ENCODE results near the gene NAALADL2. TPM values are rescaled to one million over a fixed set of nuclear protein-coding genes. Genes with fewer than 3 reads are reported as not detected.
"Not testable (repeated sequence)": the region's sequence is repeated elsewhere in the genome, so short reads cannot be mapped to it uniquely, and the experiment has no call there.

The NAALADL2 gene
- total and polyA plus RNA-seq, 2 donors, result 0.68 to 4.9 TPM

- 98% methylated on average over 2 of the region's 2 CpGs for WGBS
- no peak for DNase-seq (ENCODE audit: low read depth in 6 of 9, low spot score in 9 of 9)
- H3K27ac ChIP-seq (ENCODE audit: low read depth in 1 of 2, low read length in 1 of 2), result no peak overlapping the region
Measured at GRCh38 chr3:175608911-175609310, 749.8 kb downstream of the NAALADL2 start.

GRCh38 chr3:175612487-175613196, 753.5 kb downstream of the NAALADL2 start:
- H3K27ac ChIP-seq (ENCODE audit: low read depth in 1 of 2, low read length in 1 of 2), result no peak overlapping the region
- no peak for DNase-seq (ENCODE audit: low read depth in 6 of 9, low spot score in 9 of 9)
- WGBS, result 93% methylated on average over 6 of the region's 6 CpGs

More at GRCh38 chr3:175608911-175609310, 749.8 kb downstream of the NAALADL2 start:
- Histone ChIP-seq H3K4me1 (ENCODE audit: control insufficient read depth in 2 of 2, insufficient read depth in 2 of 2, low read length in 2 of 2) (no peaks in the 10 kb centered on the region), H3K27me3 (ENCODE audit: control insufficient read depth in 2 of 2, insufficient read depth in 1 of 2, low read length in 1 of 2) (no peaks in the 10 kb centered on the region), H3K9me3 (ENCODE audit: control insufficient read depth in 2 of 2, insufficient read depth in 1 of 2, low read length in 1 of 2) (no peaks in the 10 kb centered on the region), H3K4me3 (ENCODE audit: low read length in 2 of 2) (no peak overlapping the region), H3K36me3 (ENCODE audit: control insufficient read depth in 2 of 2, insufficient read depth in 2 of 2, low read length in 1 of 2) (no peaks in the 10 kb centered on the region)

GRCh38 chr3:175614107-175614506, 755.0 kb downstream of the NAALADL2 start:
- H3K4me3 ChIP-seq (ENCODE audit: low read length in 2 of 2); H3K27ac ChIP-seq (ENCODE audit: low read depth in 1 of 2, low read length in 1 of 2); H3K36me3 ChIP-seq (ENCODE audit: control insufficient read depth in 2 of 2, insufficient read depth in 2 of 2, low read length in 1 of 2); H3K9me3 ChIP-seq (ENCODE audit: control insufficient read depth in 2 of 2, insufficient read depth in 1 of 2, low read length in 1 of 2); H3K4me1 ChIP-seq (ENCODE audit: control insufficient read depth in 2 of 2, insufficient read depth in 2 of 2, low read length in 2 of 2); H3K27me3 ChIP-seq (ENCODE audit: control insufficient read depth in 2 of 2, insufficient read depth in 1 of 2, low read length in 1 of 2); DNase-seq (ENCODE audit: low read depth in 6 of 9, low spot score in 9 of 9): not testable (repeated sequence)
- 97% methylated on average over 9 of the region's 9 CpGs for WGBS

More at GRCh38 chr3:175612487-175613196, 753.5 kb downstream of the NAALADL2 start:
- Histone ChIP-seq H3K27me3 (ENCODE audit: control insufficient read depth in 2 of 2, insufficient read depth in 1 of 2, low read length in 1 of 2) (no peaks in the 10 kb centered on the region), H3K36me3 (ENCODE audit: control insufficient read depth in 2 of 2, insufficient read depth in 2 of 2, low read length in 1 of 2) (no peaks in the 10 kb centered on the region), H3K4me3 (ENCODE audit: low read length in 2 of 2) (no peak overlapping the region), H3K9me3 (ENCODE audit: control insufficient read depth in 2 of 2, insufficient read depth in 1 of 2, low read length in 1 of 2) (peaks cover 0 to 2% of the 10 kb centered on the region in 2 donors), H3K4me1 (ENCODE audit: control insufficient read depth in 2 of 2, insufficient read depth in 2 of 2, low read length in 2 of 2) (no peaks in the 10 kb centered on the region)

- 93% methylated on average over 3 of the region's 3 CpGs for WGBS
Measured at GRCh38 chr3:175617247-175617646, 758.1 kb downstream of the NAALADL2 start.

DNA sequence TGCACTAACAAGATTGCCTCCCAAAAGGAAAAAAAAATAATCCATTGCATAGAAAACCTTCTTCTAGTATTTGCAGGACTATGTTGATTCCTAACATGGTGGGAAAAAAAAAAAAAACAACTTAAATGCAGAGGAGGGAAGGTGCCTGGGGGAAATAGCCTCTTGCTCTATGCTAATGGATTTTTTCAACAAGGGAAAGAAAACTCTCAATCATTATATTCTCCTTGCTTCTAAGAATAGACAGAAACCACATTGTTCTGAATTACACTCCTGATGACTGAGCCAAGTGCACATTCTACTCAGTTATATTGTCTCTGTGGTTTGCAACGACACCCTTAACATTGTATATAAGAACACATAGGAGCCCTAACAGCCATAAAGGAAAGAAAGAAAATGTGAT, 760.2 kb downstream of the NAALADL2 start:
- Histone ChIP-seq H3K9me3 (ENCODE audit: control insufficient read depth in 2 of 2, insufficient read depth in 1 of 2, low read length in 1 of 2) (peaks cover 0 to 13% of the 10 kb centered on the region in 2 donors), H3K27ac (ENCODE audit: low read depth in 1 of 2, low read length in 1 of 2) (no peak overlapping the region), H3K4me3 (ENCODE audit: low read length in 2 of 2) (no peak overlapping the region), H3K36me3 (ENCODE audit: control insufficient read depth in 2 of 2, insufficient read depth in 2 of 2, low read length in 1 of 2) (no peaks in the 10 kb centered on the region), H3K4me1 (ENCODE audit: control insufficient read depth in 2 of 2, insufficient read depth in 2 of 2, low read length in 2 of 2) (no peaks in the 10 kb centered on the region), H3K27me3 (ENCODE audit: control insufficient read depth in 2 of 2, insufficient read depth in 1 of 2, low read length in 1 of 2) (no peaks in the 10 kb centered on the region)
- DNase-seq (ENCODE audit: low read depth in 6 of 9, low spot score in 9 of 9), result no peak
- WGBS, result 80% methylated on average over 1 of the region's 1 CpG

More at GRCh38 chr3:175617247-175617646, 758.1 kb downstream of the NAALADL2 start:
- Histone ChIP-seq H3K27ac (ENCODE audit: low read depth in 1 of 2, low read length in 1 of 2) (no peak overlapping the region), H3K36me3 (ENCODE audit: control insufficient read depth in 2 of 2, insufficient read depth in 2 of 2, low read length in 1 of 2) (no peaks in the 10 kb centered on the region), H3K4me3 (ENCODE audit: low read length in 2 of 2) (no peak overlapping the region), H3K27me3 (ENCODE audit: control insufficient read depth in 2 of 2, insufficient read depth in 1 of 2, low read length in 1 of 2) (no peaks in the 10 kb centered on the region), H3K9me3 (ENCODE audit: control insufficient read depth in 2 of 2, insufficient read depth in 1 of 2, low read length in 1 of 2) (peaks cover 0 to 13% of the 10 kb centered on the region in 2 donors), H3K4me1 (ENCODE audit: control insufficient read depth in 2 of 2, insufficient read depth in 2 of 2, low read length in 2 of 2) (no peaks in the 10 kb centered on the region)
- DNase-seq (ENCODE audit: low read depth in 6 of 9, low spot score in 9 of 9), result no peak

DNA sequence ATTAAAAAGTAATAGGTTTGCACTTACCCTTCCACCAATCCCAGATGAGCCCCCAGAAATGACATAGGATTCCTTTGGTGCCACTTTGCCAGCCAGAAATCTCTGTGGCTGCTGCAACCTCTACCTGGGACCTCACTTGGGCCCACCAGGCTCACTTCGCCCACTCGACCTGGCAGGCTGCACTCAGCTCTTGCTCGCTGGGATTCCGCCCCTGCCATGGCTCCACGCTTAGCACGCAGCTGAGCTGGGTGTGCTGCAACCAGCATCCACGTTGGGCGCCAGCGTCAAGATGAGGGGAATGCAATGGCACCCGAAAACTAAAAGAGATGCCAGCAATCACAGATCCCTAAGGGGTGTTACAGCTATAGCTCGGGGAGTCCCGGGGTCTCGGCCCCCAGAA, 761.0 kb downstream of the NAALADL2 start:
- peaks cover 0 to 13% of the 10 kb centered on the region in 2 donors for H3K9me3 ChIP-seq (ENCODE audit: control insufficient read depth in 2 of 2, insufficient read depth in 1 of 2, low read length in 1 of 2)
- H3K36me3 ChIP-seq (ENCODE audit: control insufficient read depth in 2 of 2, insufficient read depth in 2 of 2, low read length in 1 of 2), result no peaks in the 10 kb centered on the region
- 97% methylated on average over 13 of the region's 13 CpGs for WGBS
- no peak for DNase-seq (ENCODE audit: low read depth in 6 of 9, low spot score in 9 of 9)
- H3K27ac ChIP-seq (ENCODE audit: low read depth in 1 of 2, low read length in 1 of 2), result no peak overlapping the region
- H3K4me3 ChIP-seq (ENCODE audit: low read length in 2 of 2), result no peak overlapping the region
- no peaks in the 10 kb centered on the region for H3K27me3 ChIP-seq (ENCODE audit: control insufficient read depth in 2 of 2, insufficient read depth in 1 of 2, low read length in 1 of 2)
- H3K4me1 ChIP-seq (ENCODE audit: control insufficient read depth in 2 of 2, insufficient read depth in 2 of 2, low read length in 2 of 2), result no peaks in the 10 kb centered on the region

DNA sequence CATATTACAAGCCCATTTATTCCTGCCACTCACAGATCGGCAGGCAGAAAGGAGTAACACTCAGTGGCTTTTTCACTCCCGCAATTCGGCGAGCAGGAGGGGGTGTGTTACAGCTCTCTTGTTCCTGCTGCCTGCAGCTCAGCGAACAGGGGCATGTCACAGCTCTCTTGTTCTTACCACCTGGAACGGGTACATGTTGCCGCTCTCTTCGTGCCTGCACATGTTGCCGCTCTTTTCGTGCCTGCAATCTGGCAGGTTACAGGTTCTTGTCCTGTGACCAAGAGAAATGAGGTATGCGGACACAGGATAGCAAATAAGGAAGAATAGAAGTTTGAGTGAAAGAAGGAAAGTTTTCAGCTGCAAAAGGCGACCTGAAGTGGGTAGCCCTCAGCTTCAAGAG, 761.4 kb downstream of the NAALADL2 start:
- 96% methylated on average over 12 of the region's 12 CpGs for WGBS
- Histone ChIP-seq H3K4me1 (ENCODE audit: control insufficient read depth in 2 of 2, insufficient read depth in 2 of 2, low read length in 2 of 2) (no peaks in the 10 kb centered on the region), H3K36me3 (ENCODE audit: control insufficient read depth in 2 of 2, insufficient read depth in 2 of 2, low read length in 1 of 2) (no peaks in the 10 kb centered on the region), H3K27ac (ENCODE audit: low read depth in 1 of 2, low read length in 1 of 2) (no peak overlapping the region), H3K4me3 (ENCODE audit: low read length in 2 of 2) (no peak overlapping the region), H3K27me3 (ENCODE audit: control insufficient read depth in 2 of 2, insufficient read depth in 1 of 2, low read length in 1 of 2) (no peaks in the 10 kb centered on the region), H3K9me3 (ENCODE audit: control insufficient read depth in 2 of 2, insufficient read depth in 1 of 2, low read length in 1 of 2) (peaks cover 0 to 13% of the 10 kb centered on the region in 2 donors)
- no peak for DNase-seq (ENCODE audit: low read depth in 6 of 9, low spot score in 9 of 9)

- Histone ChIP-seq H3K9me3 (ENCODE audit: control insufficient read depth in 2 of 2, insufficient read depth in 1 of 2, low read length in 1 of 2) (no peaks in the 10 kb centered on the region), H3K4me3 (ENCODE audit: low read length in 2 of 2) (no peak overlapping the region), H3K4me1 (ENCODE audit: control insufficient read depth in 2 of 2, insufficient read depth in 2 of 2, low read length in 2 of 2) (no peaks in the 10 kb centered on the region), H3K27me3 (ENCODE audit: control insufficient read depth in 2 of 2, insufficient read depth in 1 of 2, low read length in 1 of 2) (no peaks in the 10 kb centered on the region), H3K36me3 (ENCODE audit: control insufficient read depth in 2 of 2, insufficient read depth in 2 of 2, low read length in 1 of 2) (no peaks in the 10 kb centered on the region), H3K27ac (ENCODE audit: low read depth in 1 of 2, low read length in 1 of 2) (no peak overlapping the region)
- WGBS, result 85% methylated on average over 1 of the region's 1 CpG
- no peak for DNase-seq (ENCODE audit: low read depth in 6 of 9, low spot score in 9 of 9)
Measured at GRCh38 chr3:175640958-175641357, 781.8 kb downstream of the NAALADL2 start.

- no peak for DNase-seq (ENCODE audit: low read depth in 6 of 9, low spot score in 9 of 9)
- no peaks in the 10 kb centered on the region for H3K36me3 ChIP-seq (ENCODE audit: control insufficient read depth in 2 of 2, insufficient read depth in 2 of 2, low read length in 1 of 2)
- H3K4me1 ChIP-seq (ENCODE audit: control insufficient read depth in 2 of 2, insufficient read depth in 2 of 2, low read length in 2 of 2), result no peaks in the 10 kb centered on the region
- H3K27ac ChIP-seq (ENCODE audit: low read depth in 1 of 2, low read length in 1 of 2), result no peak overlapping the region
- WGBS, result 89% methylated on average over 3 of the region's 3 CpGs
- no peak overlapping the region for H3K4me3 ChIP-seq (ENCODE audit: low read length in 2 of 2)
- no peaks in the 10 kb centered on the region for H3K27me3 ChIP-seq (ENCODE audit: control insufficient read depth in 2 of 2, insufficient read depth in 1 of 2, low read length in 1 of 2)
- H3K9me3 ChIP-seq (ENCODE audit: control insufficient read depth in 2 of 2, insufficient read depth in 1 of 2, low read length in 1 of 2), result no peaks in the 10 kb centered on the region
Measured at GRCh38 chr3:175646865-175647264, 787.7 kb downstream of the NAALADL2 start.

Measured in thymus (tissue), 11 donors.